Common myeloid progenitor, CD34-positive (primary cell): Measurements from ENCODE around the gene FCRL6.

Experiments used
- CTCF ChIA-PET: fragments of 350-600 bp; sonication (Branson Sonifier 250); formaldehyde crosslinking; loops from one replicate; lab custom pipeline; 2021; ENCODE audit warnings: antibody characterized with exemption; lab: Charles Lee
- POLR2A ChIA-PET: fragments of 350-600 bp; sonication (Branson Sonifier 250); formaldehyde crosslinking; loops from one replicate; lab custom pipeline; 2021; ENCODE audit warnings: antibody characterized with exemption; lab: Charles Lee
- DNase-seq, 3 donors: peaks; one replicate each; pipeline versions ENCODE4 v3.0.0 to v3.0.0-alpha.2; 2013
- H3K27ac ChIP-seq, 2 experiments: 1 replicate in 1 of 2; 2 replicates in 1 of 2; pipeline ENCODE4 v1.7.0; 2013; ENCODE audit warnings: inconsistent platforms in 2 of 2, low read length in 2 of 2, mild to moderate bottlenecking in 2 of 2, low read depth in 1 of 2, moderate library complexity in 1 of 2; ENCODE audit not compliant: severe bottlenecking in 2 of 2, insufficient read depth in 1 of 2, poor library complexity in 1 of 2
- H3K27me3 ChIP-seq, 5 experiments: replicated peaks in 2 of 5; 1 replicate in 3 of 5; 2 replicates in 2 of 5; pipeline versions ENCODE4 v1.6.1 to v1.7.0; 2013; ENCODE audit warnings: low read length in 4 of 5, mild to moderate bottlenecking in 2 of 5, moderate library complexity in 2 of 5, inconsistent platforms in 1 of 5; ENCODE audit not compliant: insufficient read depth in 5 of 5, control insufficient read depth in 4 of 5
- H3K36me3 ChIP-seq, 4 experiments: 1 replicate in 2 of 4; 2 replicates in 2 of 4; pipeline versions ENCODE4 v1.6.1 to v1.7.0; 2013; ENCODE audit warnings: low read length in 3 of 4, control low read depth in 1 of 4, mild to moderate bottlenecking in 1 of 4; ENCODE audit not compliant: control insufficient read depth in 4 of 4, insufficient read depth in 4 of 4
- H3K4me1 ChIP-seq, 4 experiments: 1 replicate in 3 of 4; 2 replicates in 1 of 4; pipeline versions ENCODE4 v1.6.1 to v1.7.1; 2013; ENCODE audit warnings: low read length in 3 of 4, mild to moderate bottlenecking in 3 of 4, control low read depth in 1 of 4, inconsistent platforms in 1 of 4, moderate library complexity in 1 of 4; ENCODE audit not compliant: control insufficient read depth in 4 of 4, insufficient read depth in 4 of 4; ENCODE audit errors: control extremely low read depth in 1 of 4
- H3K4me3 ChIP-seq, 7 experiments: 1 replicate in 4 of 7; 2 replicates in 3 of 7; pipeline versions ENCODE4 v1.5.1 to v1.7.0; 2013; ENCODE audit warnings: mild to moderate bottlenecking in 7 of 7, low read length in 6 of 7, moderate library complexity in 6 of 7, inconsistent platforms in 2 of 7, low read depth in 2 of 7, control low read depth in 1 of 7; ENCODE audit not compliant: insufficient read depth in 4 of 7, control insufficient read depth in 1 of 7; ENCODE audit errors: extremely low read depth in 1 of 7
- H3K9me3 ChIP-seq, 5 experiments: 1 replicate in 4 of 5; 2 replicates in 1 of 5; pipeline versions ENCODE4 v1.6.1 to v1.7.1; 2013; ENCODE audit warnings: low read length in 4 of 5, mild to moderate bottlenecking in 2 of 5, inconsistent platforms in 1 of 5, low read depth in 1 of 5, moderate library complexity in 1 of 5; ENCODE audit not compliant: control insufficient read depth in 4 of 5, insufficient read depth in 2 of 5; ENCODE audit errors: control extremely low read depth in 1 of 5
- WGBS: methylation state at CpG from one replicate; pipeline ENCODE4 v1.1.5; 2013; ENCODE audit not compliant: insufficient coverage; 5-methylcytosine and 5-hydroxymethylcytosine counted together

The FCRL6 gene

DNA sequence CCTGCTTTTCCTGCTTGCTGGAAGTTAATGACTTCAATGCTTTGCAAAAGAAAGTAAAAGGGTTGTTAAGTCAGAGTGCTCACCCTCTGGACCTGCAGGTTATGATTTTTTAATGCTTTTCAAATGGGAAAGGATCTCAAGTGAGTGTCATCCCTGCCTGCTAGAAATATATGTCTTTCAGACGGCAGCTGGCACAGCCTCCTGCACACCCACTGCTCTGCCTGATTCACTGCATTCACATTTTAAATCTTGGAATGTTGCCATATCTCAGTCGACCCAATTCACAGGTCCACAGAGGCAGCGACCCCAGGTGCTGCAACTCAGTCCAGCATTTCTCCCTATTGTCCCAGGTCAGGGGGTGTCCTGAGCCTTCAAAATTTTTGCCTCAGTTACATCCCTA, 10.7 kb upstream of the FCRL6 start:
- Histone ChIP-seq H3K27me3 (peaks cover 0 to 4% (median 0%) of the 10 kb centered on the region in 5 experiments), H3K36me3 (no peaks in the 10 kb centered on the region), H3K9me3 (no peaks in the 10 kb centered on the region), H3K27ac (no peak overlapping the region), H3K4me3 (peak overlapping the region in 3 of 7 experiments; percentile 0 to 27 (median 11)), H3K4me1 (peaks cover 0 to 19% (median 8%) of the 10 kb centered on the region in 4 experiments)
- POLR2A ChIA-PET: interaction anchor here (1.1 kb wide), 1 partner anchor 233 kb away, joined by 3 read pairs; no protein-coding TSS in a partner anchor
- WGBS: 39% methylated on average over 3 of the region's 3 CpGs
- DNase-seq: no peak
- CTCF ChIA-PET: no interaction called here

DNA sequence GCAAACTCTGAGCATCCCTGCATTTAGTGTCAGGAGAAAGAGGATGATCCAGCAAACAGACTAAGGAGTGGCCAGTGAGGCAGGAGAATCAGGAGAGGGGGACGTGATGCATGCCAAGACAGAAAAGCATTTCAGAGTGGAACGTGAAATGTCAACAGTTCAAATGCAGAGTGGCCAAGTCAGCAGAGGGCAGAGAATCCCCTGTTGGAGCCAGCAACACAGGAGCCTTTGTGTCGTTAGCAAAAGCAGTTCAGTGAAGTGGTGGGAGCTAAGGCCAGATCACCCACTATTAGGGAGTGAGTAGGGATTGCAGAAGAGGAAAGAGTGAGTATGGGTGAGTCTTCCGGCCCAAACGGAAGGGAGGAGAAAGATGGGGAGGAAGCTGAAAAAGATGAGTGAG, 6.6 kb upstream of the FCRL6 start:
- Histone ChIP-seq H3K4me3 (no peak overlapping the region), H3K27me3 (peaks cover 0 to 8% (median 0%) of the 10 kb centered on the region in 5 experiments), H3K27ac (no peak overlapping the region), H3K9me3 (no peaks in the 10 kb centered on the region), H3K36me3 (no peaks in the 10 kb centered on the region), H3K4me1 (peaks cover 0 to 25% (median 15%) of the 10 kb centered on the region in 4 experiments)
- CTCF ChIA-PET: interaction anchor here (1.1 to 12.4 kb wide), 5 partner anchors 13 to 141 kb away, joined by 3 to 411 read pairs (median 33); partner anchors contain the start of genes DUSP23 and SLAMF8
- POLR2A ChIA-PET: no interaction called here
- no peak for DNase-seq
- WGBS: 100% methylated on average over 5 of the region's 5 CpGs

DNA sequence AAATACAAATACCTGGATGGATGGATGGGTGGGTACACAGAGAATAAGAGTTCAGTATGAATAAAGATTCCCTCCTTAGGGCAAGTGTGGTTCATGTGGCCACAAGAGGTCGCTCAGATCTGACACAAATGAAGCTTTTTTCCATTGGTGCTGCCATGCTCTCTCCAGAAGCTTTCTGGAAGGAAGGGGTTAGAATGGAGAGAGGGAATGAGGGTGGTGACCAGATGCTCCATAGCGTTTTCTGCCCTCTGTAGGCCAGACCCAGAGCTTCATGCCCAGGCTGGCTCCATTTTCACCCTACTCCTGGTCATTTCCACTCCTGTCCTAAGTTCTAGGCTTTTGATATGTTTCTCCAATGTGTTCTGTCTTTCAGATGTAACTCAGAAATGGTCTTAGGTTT, 3.3 kb upstream of the FCRL6 start:
- H3K36me3 ChIP-seq: no peaks in the 10 kb centered on the region
- no peak overlapping the region for H3K4me3 ChIP-seq
- H3K27ac ChIP-seq: no peak overlapping the region
- H3K9me3 ChIP-seq: no peaks in the 10 kb centered on the region
- POLR2A ChIA-PET: interaction anchor here (1.1 to 1.4 kb wide), 3 partner anchors 33 to 94 kb away, joined by 4 to 8 read pairs (median 5); no protein-coding TSS in a partner anchor
- peak; percentile 79 to 86 (median 83) for DNase-seq
- no CpG with 5 or more reads among the region's 2 CpGs for WGBS
- CTCF ChIA-PET: interaction anchor here (0.8 to 12.4 kb wide), 45 partner anchors 9 to 667 kb away, joined by 3 to 411 read pairs (median 5); partner anchors contain the start of genes DUSP23, IGSF9 and SLAMF8
- peaks cover 0 to 13% (median 8%) of the 10 kb centered on the region in 4 experiments for H3K4me1 ChIP-seq
- peaks cover 0 to 6% (median 0%) of the 10 kb centered on the region in 5 experiments for H3K27me3 ChIP-seq

DNA sequence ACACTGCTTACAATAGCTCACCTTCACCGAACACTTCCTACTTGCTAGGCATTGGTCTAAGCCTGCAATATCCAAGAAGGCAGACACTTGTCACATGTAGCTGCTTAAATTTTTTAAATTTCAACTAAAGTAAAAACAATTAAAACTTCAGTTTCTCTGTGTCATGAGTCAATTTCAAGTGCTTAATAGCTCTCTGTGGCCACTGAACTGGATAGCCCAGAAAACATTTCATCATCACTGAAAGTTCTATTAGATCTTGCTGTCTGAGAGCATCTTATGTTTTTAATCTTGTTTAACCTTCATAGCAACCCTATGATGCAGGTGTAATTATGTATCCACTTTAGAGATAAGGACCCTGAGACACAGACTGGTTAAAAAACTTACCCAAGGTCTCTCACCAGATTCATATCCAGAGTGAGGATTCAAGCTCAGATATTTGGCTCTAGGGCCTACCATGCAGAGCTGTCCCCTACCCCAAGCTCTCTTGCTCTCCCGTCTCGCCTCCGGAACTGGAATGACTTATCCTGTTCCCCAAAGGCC, 2.6 kb upstream of the FCRL6 start:
- Histone ChIP-seq H3K27me3 (peaks cover 0 to 6% (median 0%) of the 10 kb centered on the region in 5 experiments), H3K9me3 (no peaks in the 10 kb centered on the region), H3K4me1 (peaks cover 0 to 13% (median 8%) of the 10 kb centered on the region in 4 experiments), H3K36me3 (no peaks in the 10 kb centered on the region), H3K27ac (no peak overlapping the region), H3K4me3 (no peak overlapping the region)
- WGBS: 89% methylated on average over 3 of the region's 4 CpGs
- DNase-seq: no peak
- POLR2A ChIA-PET: interaction anchor here (1.1 to 1.4 kb wide), 3 partner anchors 32 to 93 kb away, joined by 4 to 8 read pairs (median 5); no protein-coding TSS in a partner anchor
- CTCF ChIA-PET: interaction anchor here (0.8 to 12.4 kb wide), 41 partner anchors 9 to 667 kb away, joined by 3 to 411 read pairs (median 5); partner anchors contain the start of genes DUSP23, IGSF9 and SLAMF8

DNA sequence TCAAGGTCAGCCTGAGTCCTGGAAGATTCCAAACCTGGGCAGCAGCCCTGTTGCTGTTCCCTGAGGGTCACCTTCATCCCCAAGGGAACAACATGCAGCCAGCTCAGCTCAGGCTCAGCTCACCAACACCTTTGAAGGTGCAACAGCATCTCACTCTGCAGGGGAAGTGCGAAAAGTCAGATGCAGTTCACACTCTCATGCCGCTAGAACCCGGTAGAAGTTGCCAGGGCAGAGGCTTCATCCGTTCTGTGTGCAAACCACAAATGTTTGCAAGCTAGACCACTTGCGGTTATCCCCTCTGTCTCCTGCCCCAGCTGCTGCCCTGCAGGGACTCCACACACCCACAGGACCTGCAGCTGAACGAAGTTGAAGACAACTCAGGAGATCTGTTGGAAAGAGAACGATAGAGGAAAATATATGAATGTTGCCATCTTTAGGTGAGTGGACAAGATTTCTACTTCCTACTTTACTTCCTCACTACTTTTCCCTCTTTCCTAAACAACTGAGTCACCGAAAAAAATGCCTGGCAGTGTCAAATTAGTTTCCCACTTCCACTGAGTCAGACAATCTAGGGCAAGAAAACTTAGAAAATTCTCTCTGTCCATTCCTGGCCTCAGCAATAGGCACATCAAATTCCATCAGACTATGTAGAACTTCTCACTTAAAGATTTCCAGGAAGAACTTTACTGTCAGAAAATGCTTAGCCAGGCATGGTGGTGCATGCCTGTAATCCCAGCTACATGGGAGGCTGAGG, 1.8 kb upstream of the FCRL6 start:
- Histone ChIP-seq H3K36me3 (no peaks in the 10 kb centered on the region), H3K4me3 (no peak overlapping the region), H3K9me3 (no peaks in the 10 kb centered on the region), H3K4me1 (peaks cover 0 to 13% (median 8%) of the 10 kb centered on the region in 4 experiments), H3K27me3 (peaks cover 0 to 4% (median 0%) of the 10 kb centered on the region in 5 experiments), H3K27ac (no peak overlapping the region)
- 40% methylated on average over 6 of the region's 8 CpGs for WGBS
- ChIA-PET POLR2A (no interaction called here), CTCF (interaction anchor here (0.9 to 12.4 kb wide), 17 partner anchors 10 to 666 kb away, joined by 3 to 411 read pairs (median 16); partner anchors contain the start of genes DUSP23 and SLAMF8)
- DNase-seq: peak; percentile 23 to 82 (median 77)

DNA sequence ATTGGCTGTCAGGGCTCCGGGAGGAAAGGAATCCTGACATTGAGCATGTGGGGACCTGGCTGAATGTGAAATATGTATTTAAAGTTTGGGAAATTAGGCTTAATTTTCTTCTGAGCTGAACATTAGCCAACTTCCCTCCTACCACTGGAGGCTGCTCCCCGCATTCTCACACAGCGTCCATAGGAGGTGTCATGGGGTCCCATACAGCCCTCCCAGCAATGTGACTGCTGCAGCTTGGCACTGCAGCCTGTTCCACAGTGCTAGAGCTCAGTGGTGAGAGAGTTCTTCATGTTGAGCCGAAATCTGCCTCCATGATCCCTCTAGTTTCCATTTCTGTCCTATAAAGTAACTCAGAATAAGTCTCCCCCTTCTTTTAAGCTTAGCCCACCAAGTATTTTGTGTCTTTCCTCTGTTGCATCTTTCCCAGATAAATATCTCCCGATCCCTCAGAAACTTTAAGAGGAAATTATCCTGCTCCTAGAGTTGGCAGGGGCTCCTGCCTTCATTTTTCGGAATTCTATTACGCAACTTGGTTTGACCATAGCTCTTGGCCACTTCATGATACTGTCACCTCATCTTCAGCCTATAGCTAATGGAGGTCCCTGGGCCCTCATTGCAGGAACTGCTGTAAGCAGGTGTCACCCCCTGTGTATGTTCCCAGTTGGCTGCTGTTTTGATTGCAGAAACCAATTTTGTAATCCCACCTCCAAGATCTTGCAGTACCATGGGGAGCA, 2.0 kb downstream of the FCRL6 start:
- peak; percentile 30 to 63 (median 62) for DNase-seq
- Histone ChIP-seq H3K4me1 (peaks cover 0 to 13% (median 8%) of the 10 kb centered on the region in 4 experiments), H3K27me3 (peaks cover 0 to 2% (median 0%) of the 10 kb centered on the region in 5 experiments), H3K4me3 (no peak overlapping the region), H3K27ac (no peak overlapping the region), H3K9me3 (no peaks in the 10 kb centered on the region), H3K36me3 (no peaks in the 10 kb centered on the region)
- ChIA-PET CTCF (interaction anchor here (1.0 to 12.4 kb wide), 17 partner anchors 7 to 590 kb away, joined by 3 to 411 read pairs (median 5); partner anchors contain the start of genes DUSP23 and SLAMF8), POLR2A (interaction anchor here (0.9 kb wide), 1 partner anchor 85 kb away, joined by 4 read pairs; no protein-coding TSS in a partner anchor)
- WGBS: 100% methylated on average over 3 of the region's 7 CpGs
